ENCODE data around the gene URB1.

- no peak for TF ChIP-seq POLR2A (IDR thresholded peaks at IDR 0.05)
- no peak for TF ChIP-seq CTCF (IDR thresholded peaks at IDR 0.05)
Observed at GRCh38 chr21:32380940-32381339, 11.9 kb downstream of the URB1 start.
